ENCODE results near the gene MRPL53. TPM values are rescaled to one million over a fixed set of nuclear protein-coding genes. Genes with fewer than 3 reads are reported as not detected.

The MRPL53 gene
- total and polyA plus RNA-seq, 2 experiments from 2014 or later: 7.7 to 65.1 TPM

GRCh38 chr2:74499940-74500577 lies 27.6 kb upstream of the MRPL53 start:
- no peak for ATAC-seq
- Mint-ChIP-seq H3K27me3 (ENCODE audit: insufficient read depth, low read depth, poor library complexity) (peaks cover 100% of the 10 kb centered on the region), H3K4me3 (peak overlapping the region; percentile 77), H3K27ac (no peak overlapping the region), H3K36me3 (ENCODE audit: low read depth) (peaks cover 11% of the 10 kb centered on the region), H3K9me3 (no peaks in the 10 kb centered on the region), H3K4me1 (peaks cover 54% of the 10 kb centered on the region)
- peaks cover under 1% of the 10 kb centered on the region; the same call in 1 of the 2 replicates for H3K36me3 ChIP-seq (ENCODE audit: insufficient read depth)
- H3K27ac ChIP-seq (ENCODE audit: low read depth): no peak overlapping the region
- DNase-seq (ENCODE audit: low spot score): peak; percentile 25
- H3K4me1 ChIP-seq (ENCODE audit: insufficient read depth): peaks cover 51% of the 10 kb centered on the region
- TF ChIP-seq EZH2 (IDR thresholded peaks at IDR 0.05; ENCODE audit: low read depth, unreplicated experiment): peak; percentile 97
- TF ChIP-seq ETS1 (IDR thresholded peaks at IDR 0.05): no peak
- peaks cover 48% of the 10 kb centered on the region for H3F3A ChIP-seq (replicated peaks; ENCODE audit: low read depth)
- peaks cover 100% of the 10 kb centered on the region for H3K27me3 ChIP-seq (ENCODE audit: insufficient read depth)
- peak overlapping the region; percentile 69 for H3K4me3 ChIP-seq
- H3K79me2 ChIP-seq (replicated peaks; ENCODE audit: insufficient read depth): no peaks in the 10 kb centered on the region
- peak overlapping the region; percentile 98 for H2AFZ ChIP-seq
- H4K20me1 ChIP-seq (replicated peaks; ENCODE audit: insufficient read depth): peaks cover 11% of the 10 kb centered on the region
- H3K4me2 ChIP-seq: peak overlapping the region; percentile 95
- H3K9me2 ChIP-seq (ENCODE audit: insufficient read depth): no peaks in the 10 kb centered on the region

DNA sequence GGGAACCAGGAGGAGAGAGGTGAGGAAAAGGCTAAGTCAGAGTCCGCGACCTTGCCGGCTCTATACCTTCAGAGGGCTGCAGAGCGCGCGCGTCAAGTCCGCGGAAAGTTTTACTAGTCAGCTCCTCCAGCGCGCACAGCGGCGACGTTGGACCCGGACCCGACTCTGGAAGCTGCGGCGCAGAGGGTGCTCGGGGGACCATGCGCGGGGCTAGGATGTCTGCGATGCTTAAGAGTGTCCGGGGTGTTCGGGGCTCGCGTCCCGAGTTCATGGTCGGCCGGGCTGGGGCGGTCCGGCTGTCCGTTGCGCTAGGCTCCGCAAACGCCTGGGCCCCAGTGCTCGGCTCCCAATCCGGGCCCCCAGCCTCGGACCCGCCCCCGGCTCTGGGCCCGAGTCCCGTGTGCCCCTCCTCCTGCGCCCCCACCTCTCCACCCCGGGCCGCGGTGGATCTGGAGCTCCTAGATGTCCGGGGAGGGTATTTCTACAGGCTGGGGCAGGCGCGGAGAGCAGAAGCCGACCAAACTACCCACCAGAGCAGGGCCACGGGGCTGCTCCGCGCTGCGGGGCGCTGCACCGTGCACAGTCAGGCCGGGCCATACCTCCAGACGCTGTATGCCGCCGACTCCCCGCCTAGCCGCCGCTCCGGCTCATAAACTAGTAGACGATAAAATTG lies 26.9 kb upstream of the MRPL53 start, which contains the start of gene LBX2:
TSS of gene LBX2 (minus strand) at position 337 of the 673 bp plus-strand sequence. CDS start at position 271, 66 bp downstream.
- no peaks in the 10 kb centered on the region for H3K36me3 ChIP-seq (ENCODE audit: insufficient read depth)
- peak; percentile 7 for ATAC-seq
- H4K20me1 ChIP-seq (replicated peaks; ENCODE audit: insufficient read depth): peaks cover 9% of the 10 kb centered on the region; the same call in 1 of the 2 replicates
- TF ChIP-seq EZH2phosphoT487 (IDR thresholded peaks at IDR 0.05; ENCODE audit: unreplicated experiment): peak; percentile 47
- no peak for TF ChIP-seq ZNF331 (CRISPR knock-in tag; IDR thresholded peaks at IDR 0.05; ENCODE audit: low read depth)
- TF ChIP-seq EZH2 (IDR thresholded peaks at IDR 0.05; ENCODE audit: low read depth, unreplicated experiment): peak; percentile 62
- no peaks in the 10 kb centered on the region for H3K9me2 ChIP-seq (ENCODE audit: insufficient read depth)
- peaks cover 42% of the 10 kb centered on the region for H3F3A ChIP-seq (replicated peaks; ENCODE audit: low read depth)
- Mint-ChIP-seq H3K27me3 (ENCODE audit: insufficient read depth, low read depth, poor library complexity) (peaks cover 93% of the 10 kb centered on the region), H3K4me3 (peak within 1 kb of the TSS; percentile 77), H3K9me3 (no peaks in the 10 kb centered on the region), H3K36me3 (ENCODE audit: low read depth) (peaks cover 5% of the 10 kb centered on the region), H3K27ac (no peak within 1 kb of the TSS), H3K4me1 (peaks cover 50% of the 10 kb centered on the region)
- peak; percentile 57 for DNase-seq (ENCODE audit: low spot score)
- peaks cover 100% of the 10 kb centered on the region for H3K27me3 ChIP-seq (ENCODE audit: insufficient read depth)
- H3K4me2 ChIP-seq: peak within 1 kb of the TSS; percentile 95
- no peaks in the 10 kb centered on the region for H3K79me2 ChIP-seq (replicated peaks; ENCODE audit: insufficient read depth)
- H3K4me1 ChIP-seq (ENCODE audit: insufficient read depth): peaks cover 49% of the 10 kb centered on the region
- H3K4me3 ChIP-seq: peak within 1 kb of the TSS; percentile 69
- peak within 1 kb of the TSS; percentile 98 for H2AFZ ChIP-seq
- H3K27ac ChIP-seq (ENCODE audit: low read depth): no peak within 1 kb of the TSS

GRCh38 chr2:74498500-74499266 lies 26.2 kb upstream of the MRPL53 start:
- H3K4me3 ChIP-seq: peak overlapping the region; percentile 69
- Mint-ChIP-seq H3K36me3 (ENCODE audit: low read depth) (peaks cover 8% of the 10 kb centered on the region), H3K4me1 (peaks cover 43% of the 10 kb centered on the region), H3K27me3 (ENCODE audit: insufficient read depth, low read depth, poor library complexity) (peaks cover 86% of the 10 kb centered on the region), H3K9me3 (no peaks in the 10 kb centered on the region), H3K4me3 (peak overlapping the region; percentile 77), H3K27ac (no peak overlapping the region)
- peaks cover 97% of the 10 kb centered on the region for H3K27me3 ChIP-seq (ENCODE audit: insufficient read depth)
- H3K27ac ChIP-seq (ENCODE audit: low read depth): no peak overlapping the region
- H2AFZ ChIP-seq: peak overlapping the region; percentile 98
- peaks cover 42% of the 10 kb centered on the region for H3K4me1 ChIP-seq (ENCODE audit: insufficient read depth)
- H3K9me2 ChIP-seq (ENCODE audit: insufficient read depth): no peaks in the 10 kb centered on the region
- H3K79me2 ChIP-seq (replicated peaks; ENCODE audit: insufficient read depth): no peaks in the 10 kb centered on the region
- ATAC-seq (peak; percentile 19), DNase-seq (ENCODE audit: low spot score) (peak; percentile 88)
- H3K4me2 ChIP-seq: peak overlapping the region; percentile 95
- TF ChIP-seq EZH2phosphoT487 (IDR thresholded peaks at IDR 0.05; ENCODE audit: unreplicated experiment) (peak; percentile 55), STAT1 (IDR thresholded peaks at IDR 0.05; ENCODE audit: unreplicated experiment) (no peak), JUNB (IDR thresholded peaks at IDR 0.05; ENCODE audit: unreplicated experiment) (no peak), ZNF331 (CRISPR knock-in tag; IDR thresholded peaks at IDR 0.05; ENCODE audit: low read depth) (no peak), POLR2AphosphoS5 (IDR thresholded peaks at IDR 0.05; ENCODE audit: low read depth) (no peak), CREB1 (CRISPR knock-in tag; IDR thresholded peaks at IDR 0.05; ENCODE audit: low read depth) (no peak), NANOG (IDR thresholded peaks at IDR 0.05; ENCODE audit: borderline replicate concordance) (no peak), EZH2 (IDR thresholded peaks at IDR 0.05; ENCODE audit: low read depth, unreplicated experiment) (peak; percentile 96), ETS1 (IDR thresholded peaks at IDR 0.05) (no peak)
- H3K36me3 ChIP-seq (ENCODE audit: insufficient read depth): no peaks in the 10 kb centered on the region
- H4K20me1 ChIP-seq (replicated peaks; ENCODE audit: insufficient read depth): peaks cover 8% of the 10 kb centered on the region; the same call in 1 of the 2 replicates
- peaks cover 39% of the 10 kb centered on the region for H3F3A ChIP-seq (replicated peaks; ENCODE audit: low read depth)
